SJSA1 (cell line): ENCODE measurements around the gene KRT73. TPM values are rescaled to one million over a fixed set of nuclear protein-coding genes. Genes with fewer than 3 reads are reported as not detected.

Experiments
- DNase-seq, 2 experiments: peaks; one replicate each; pipeline ENCODE4 v3.0.0-alpha.2; 2015 to 2020; ENCODE audit warnings: low spot score in 2 of 2, low read depth in 1 of 2
- H3K27ac ChIP-seq: fragments of 250-450 bp; sonication (Bioruptor Pico); 2 replicates; pipeline ENCODE4 v1.5.1; 2020; ENCODE audit warnings: mild to moderate bottlenecking, moderate library complexity
- H3K27me3 ChIP-seq: fragments of 250-450 bp; sonication (Bioruptor Pico); replicated peaks from 2 replicates; pipeline ENCODE4 v1.5.1; 2020; ENCODE audit warnings: mild to moderate bottlenecking, moderate library complexity
- H3K36me3 ChIP-seq: fragments of 250-450 bp; sonication (Bioruptor Pico); 2 replicates; pipeline ENCODE4 v1.5.1; 2020; ENCODE audit warnings: mild to moderate bottlenecking
- H3K4me1 ChIP-seq: fragments of 250-450 bp; sonication (Bioruptor Pico); replicated peaks from 2 replicates; pipeline ENCODE4 v1.6.1; 2021; ENCODE audit warnings: mild to moderate bottlenecking
- H3K4me3 ChIP-seq: fragments of 250-450 bp; sonication (Bioruptor Pico); 2 replicates; pipeline ENCODE4 v1.5.1; 2020; ENCODE audit warnings: mild to moderate bottlenecking
- H3K9me3 ChIP-seq: fragments of 250-450 bp; sonication (Bioruptor Pico); replicated peaks from 2 replicates; pipeline ENCODE4 v1.5.1; 2020; ENCODE audit warnings: mild to moderate bottlenecking
- total RNA-seq: library from RNA; depleted of rRNA; stranded (reverse); fragments of >200 nt; shearing (Covaris generic); gene quantifications from 2 replicates; pipeline ENCODE4 v1.2.3, GENCODE V29; 2014

The KRT73 gene
- total RNA-seq, 1 experiment from 2014 or later: not detected

DNA sequence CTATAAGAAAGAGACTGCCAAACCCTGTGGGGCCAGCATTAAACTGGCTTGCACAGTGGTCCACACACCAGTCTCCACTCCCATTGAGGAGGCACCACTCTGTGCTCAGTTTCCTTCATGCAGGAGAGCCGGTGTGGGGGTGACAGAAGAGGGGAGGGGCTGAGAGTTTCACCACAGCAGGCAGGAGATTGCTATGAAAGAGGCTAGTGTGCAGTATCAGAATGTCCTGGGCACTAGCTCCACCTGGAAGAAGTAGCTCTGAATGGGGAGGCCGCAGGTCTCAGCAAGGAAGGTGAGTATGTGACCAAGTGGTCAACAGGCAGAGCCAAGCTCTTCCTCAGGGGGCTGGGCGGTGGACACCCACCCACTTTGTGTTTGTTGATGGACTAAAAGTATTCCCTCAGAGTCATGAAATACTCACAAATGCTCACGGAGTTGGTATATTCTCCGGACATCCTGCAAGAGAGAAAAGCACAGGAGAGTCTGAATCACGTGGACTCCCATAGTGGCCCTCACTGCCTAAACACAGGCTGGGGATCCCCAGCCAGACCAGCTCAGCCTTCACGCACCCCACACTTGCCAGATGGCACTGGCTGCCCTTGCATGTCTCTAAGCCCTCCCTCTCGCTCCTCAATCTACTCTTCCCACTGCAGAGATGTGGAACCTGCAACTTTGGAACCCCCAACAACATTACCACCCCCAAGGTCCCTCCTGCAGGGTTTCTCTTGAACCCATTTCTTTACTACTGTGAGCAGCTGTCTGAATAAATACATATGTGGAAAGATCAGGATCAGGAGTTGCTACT is 9.3 kb downstream of the KRT73 start:
- peaks cover 54% of the 10 kb centered on the region for H3K27me3 ChIP-seq
- no peaks in the 10 kb centered on the region for H3K4me1 ChIP-seq
- no peak overlapping the region for H3K4me3 ChIP-seq
- H3K9me3 ChIP-seq: no peaks in the 10 kb centered on the region
- H3K36me3 ChIP-seq: no peaks in the 10 kb centered on the region
- no peak overlapping the region for H3K27ac ChIP-seq
- DNase-seq: peak in 1 of 2 experiments; percentile 31

DNA sequence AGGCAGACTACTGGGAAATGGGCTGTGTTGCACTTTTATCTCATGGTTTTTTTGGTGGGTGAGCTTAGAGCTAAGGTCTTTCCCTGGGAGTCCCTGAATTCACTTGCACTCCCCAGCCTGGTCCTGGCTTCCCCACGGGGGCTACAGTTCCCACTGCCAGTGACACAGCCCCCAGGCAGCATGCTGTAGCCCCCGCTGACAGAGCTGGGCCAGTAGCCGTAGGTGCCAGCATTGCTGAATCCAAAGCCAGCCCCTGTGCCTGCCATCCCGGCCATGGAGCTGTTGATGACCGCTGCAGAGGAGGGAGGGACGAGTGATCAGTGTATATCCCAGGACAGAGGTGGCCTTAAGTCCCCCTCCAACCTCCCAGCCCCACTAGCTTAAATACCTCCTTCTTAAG is 10.2 kb downstream of the KRT73 start:
- DNase-seq: peak in 1 of 2 experiments; percentile 23
- H3K4me1 ChIP-seq: no peaks in the 10 kb centered on the region
- peaks cover 45% of the 10 kb centered on the region for H3K27me3 ChIP-seq
- H3K36me3 ChIP-seq: no peaks in the 10 kb centered on the region
- no peak overlapping the region for H3K4me3 ChIP-seq
- H3K9me3 ChIP-seq: no peaks in the 10 kb centered on the region
- no peak overlapping the region for H3K27ac ChIP-seq

DNA sequence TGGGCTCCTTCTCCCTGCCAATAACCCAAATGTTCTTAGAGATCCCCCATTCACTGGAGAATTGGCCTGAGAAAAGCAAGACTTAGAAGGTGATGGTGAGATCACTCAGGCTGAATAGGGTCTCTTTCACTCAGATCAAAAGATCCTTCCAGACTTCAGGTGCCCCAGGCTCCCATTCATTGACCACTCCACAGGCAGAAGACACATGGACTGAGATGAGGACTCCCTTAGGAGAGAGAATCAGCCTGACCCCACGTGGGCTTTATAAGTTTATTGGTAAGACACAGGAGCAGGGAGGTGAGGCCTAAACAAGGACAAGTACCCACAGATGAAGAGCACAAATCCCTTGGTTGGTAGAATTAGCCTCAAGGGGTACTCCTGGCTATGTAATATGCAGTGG is 11.0 kb downstream of the KRT73 start:
- Histone ChIP-seq H3K27me3 (peaks cover 36% of the 10 kb centered on the region), H3K4me1 (no peaks in the 10 kb centered on the region), H3K9me3 (no peaks in the 10 kb centered on the region), H3K27ac (no peak overlapping the region), H3K4me3 (no peak overlapping the region), H3K36me3 (no peaks in the 10 kb centered on the region)
- peak in 1 of 2 experiments; percentile 22 for DNase-seq

DNA sequence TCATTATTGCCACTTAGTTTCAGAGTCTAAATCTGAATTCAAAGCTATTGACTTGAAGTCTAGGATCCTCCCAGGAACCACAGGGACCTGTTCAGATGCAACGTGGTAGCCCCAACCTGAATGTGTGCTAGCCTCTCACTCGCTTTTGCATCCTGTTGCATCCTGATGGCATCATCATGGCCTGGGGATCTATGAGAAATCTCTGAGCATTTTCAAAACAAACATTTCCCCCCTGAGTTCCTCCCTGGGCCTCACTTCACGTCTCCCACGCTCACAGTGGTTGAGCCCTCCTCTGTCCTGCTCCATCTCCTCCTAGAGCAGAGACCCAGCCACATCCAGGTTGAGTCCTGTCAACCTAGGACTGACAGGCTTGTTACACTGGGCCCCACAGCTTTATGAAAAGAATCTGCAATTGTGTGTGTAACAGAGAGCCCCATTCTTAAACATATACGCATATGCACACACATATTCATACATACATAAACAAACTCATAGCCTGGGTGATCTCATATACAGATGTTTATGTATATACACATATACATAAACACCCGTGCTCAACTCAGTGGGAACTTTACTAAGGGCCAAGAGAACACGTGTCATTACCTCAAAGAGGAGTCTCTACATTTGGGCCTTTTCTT is 11.7 kb downstream of the KRT73 start:
- no peak overlapping the region for H3K4me3 ChIP-seq
- DNase-seq: peak in 1 of 2 experiments; percentile 18
- no peaks in the 10 kb centered on the region for H3K9me3 ChIP-seq
- H3K4me1 ChIP-seq: no peaks in the 10 kb centered on the region
- H3K36me3 ChIP-seq: no peaks in the 10 kb centered on the region
- no peak overlapping the region for H3K27ac ChIP-seq
- H3K27me3 ChIP-seq: peaks cover 35% of the 10 kb centered on the region

DNA sequence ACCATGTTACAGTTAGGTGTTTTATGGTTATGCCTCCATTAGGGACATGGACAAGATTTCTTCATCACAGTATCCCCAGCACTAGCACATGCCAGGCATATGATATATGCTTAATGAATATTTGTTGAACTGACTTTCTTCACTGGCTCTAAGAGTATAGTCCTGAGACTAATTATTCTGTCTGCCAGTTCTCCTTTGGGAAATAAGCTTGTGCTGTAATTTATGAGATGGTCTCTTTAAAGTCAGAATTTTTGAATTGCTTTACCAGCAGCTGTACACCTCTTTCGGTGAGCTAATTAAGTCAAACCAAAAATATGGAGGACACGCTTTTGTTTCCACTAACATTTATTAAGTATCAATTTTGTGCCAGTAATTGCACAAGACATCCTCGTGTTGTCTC is 12.3 kb downstream of the KRT73 start:
- Histone ChIP-seq H3K36me3 (no peaks in the 10 kb centered on the region), H3K27ac (no peak overlapping the region), H3K27me3 (peaks cover 35% of the 10 kb centered on the region), H3K4me3 (no peak overlapping the region), H3K4me1 (no peaks in the 10 kb centered on the region), H3K9me3 (no peaks in the 10 kb centered on the region)
- no peak for DNase-seq

DNA sequence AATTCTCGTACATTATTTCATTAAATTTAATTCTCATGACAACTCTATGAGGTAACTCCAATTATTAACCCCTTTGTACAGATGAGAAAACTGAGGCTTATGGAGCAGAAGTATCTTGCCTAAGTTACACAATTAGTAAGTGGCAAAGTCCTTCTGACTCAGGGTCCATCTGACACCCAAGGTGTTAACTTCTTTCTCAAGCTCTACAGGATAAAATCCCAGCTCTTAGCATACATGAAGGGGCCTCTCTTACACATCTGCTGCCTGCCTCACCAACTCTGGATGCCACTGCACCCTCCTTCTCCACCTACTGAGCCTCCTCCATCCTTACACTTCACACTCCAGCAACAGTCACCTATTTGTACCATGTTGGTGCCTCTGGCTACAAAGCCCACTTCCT is 12.8 kb downstream of the KRT73 start:
- Histone ChIP-seq H3K4me3 (no peak overlapping the region), H3K9me3 (no peaks in the 10 kb centered on the region), H3K4me1 (no peaks in the 10 kb centered on the region), H3K27me3 (peaks cover 31% of the 10 kb centered on the region), H3K27ac (no peak overlapping the region), H3K36me3 (no peaks in the 10 kb centered on the region)
- peak in 1 of 2 experiments; percentile 8 for DNase-seq

DNA sequence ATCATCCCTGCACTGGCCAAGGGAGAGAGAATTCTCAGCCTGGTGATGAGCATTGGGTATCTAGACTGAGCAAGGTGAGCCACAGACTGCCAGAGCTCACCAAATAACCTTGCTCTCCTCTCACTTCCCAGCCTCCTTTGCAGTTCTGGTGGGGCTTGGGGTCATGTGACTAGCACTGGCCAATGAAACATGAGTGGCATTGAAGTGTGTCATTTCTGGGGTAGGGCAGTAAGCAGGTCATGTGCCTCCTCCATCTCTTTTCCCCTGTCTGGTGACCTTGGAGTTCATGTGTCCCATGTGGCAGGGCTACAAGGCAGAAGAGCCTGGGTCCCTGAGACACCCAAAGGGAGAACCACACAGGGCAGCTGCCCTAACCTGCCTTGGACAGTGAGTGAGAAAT is 13.5 kb downstream of the KRT73 start:
- Histone ChIP-seq H3K27me3 (peaks cover 38% of the 10 kb centered on the region), H3K9me3 (no peaks in the 10 kb centered on the region)

DNA sequence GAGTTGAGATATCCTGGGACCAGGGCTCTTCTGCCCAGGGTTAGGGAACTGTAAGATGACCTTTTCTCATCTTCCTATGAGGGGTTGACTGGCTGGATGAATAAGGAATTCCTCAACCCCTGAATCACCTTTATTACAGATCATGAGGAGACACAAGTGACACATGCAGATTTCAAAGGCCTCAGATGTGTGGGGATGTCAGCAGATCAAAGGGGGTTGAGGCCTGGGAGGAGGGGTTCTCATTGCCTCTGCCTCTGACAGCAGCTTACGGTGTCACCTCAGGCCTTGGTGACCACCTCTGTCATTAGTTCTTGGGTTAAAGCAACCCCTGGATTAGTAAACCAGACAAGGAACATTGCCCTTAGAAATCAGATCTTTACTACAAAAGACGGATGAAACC is 15.0 kb downstream of the KRT73 start:
- Histone ChIP-seq H3K9me3 (no peaks in the 10 kb centered on the region), H3K4me3 (no peak overlapping the region), H3K36me3 (no peaks in the 10 kb centered on the region), H3K27me3 (peaks cover 43% of the 10 kb centered on the region), H3K4me1 (no peaks in the 10 kb centered on the region), H3K27ac (no peak overlapping the region)
- DNase-seq: no peak

More for the DNA sequence above, 13.5 kb downstream of the KRT73 start:
- DNase-seq: peak in 1 of 2 experiments; percentile 24
- no peak overlapping the region for H3K4me3 ChIP-seq
- H3K4me1 ChIP-seq: no peaks in the 10 kb centered on the region
- no peaks in the 10 kb centered on the region for H3K36me3 ChIP-seq
- H3K27ac ChIP-seq: no peak overlapping the region

DNA sequence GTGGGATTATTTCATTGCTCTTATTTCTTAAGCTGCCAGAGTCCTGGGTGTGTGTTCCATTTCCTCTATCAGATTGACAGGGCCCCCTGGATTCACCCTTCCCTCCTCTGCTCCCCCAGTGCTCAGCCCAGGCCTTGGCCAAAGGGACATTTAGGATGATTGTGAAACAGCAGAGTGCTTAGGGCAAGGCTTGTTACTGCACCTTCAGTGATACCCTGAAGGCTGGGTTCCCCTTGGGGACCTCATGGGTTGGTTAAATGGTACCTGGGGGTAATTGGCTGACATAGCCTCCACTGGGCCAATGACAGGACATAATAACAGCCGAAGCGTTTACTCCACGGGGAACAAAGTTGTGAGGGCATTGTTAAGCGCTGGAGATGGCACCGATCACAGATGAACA is 15.8 kb downstream of the KRT73 start:
- H3K27ac ChIP-seq: no peak overlapping the region
- H3K4me3 ChIP-seq: no peak overlapping the region
- no peaks in the 10 kb centered on the region for H3K9me3 ChIP-seq
- H3K27me3 ChIP-seq: peaks cover 44% of the 10 kb centered on the region
- no peaks in the 10 kb centered on the region for H3K36me3 ChIP-seq
- H3K4me1 ChIP-seq: no peaks in the 10 kb centered on the region
- peak in 1 of 2 experiments; percentile 15 for DNase-seq

DNA sequence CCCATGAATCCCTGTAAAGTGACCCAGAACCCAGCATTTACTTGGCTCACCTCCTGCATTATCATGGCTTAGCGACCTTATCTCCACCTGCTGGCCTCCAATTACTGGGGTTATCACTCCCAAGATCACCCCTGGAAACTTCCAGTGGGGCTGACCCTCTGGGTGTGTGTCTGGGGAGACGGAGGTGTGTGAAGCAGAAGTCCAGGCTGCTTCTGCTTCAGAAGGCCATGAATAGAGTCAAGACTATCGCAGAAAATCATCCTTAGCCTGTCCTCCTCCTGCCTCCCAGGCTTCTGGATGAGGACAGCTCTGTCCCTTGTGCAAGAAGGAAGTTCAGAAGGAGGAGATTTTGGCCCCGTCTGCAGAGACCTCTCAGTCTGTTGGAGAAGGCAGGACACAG is 16.7 kb downstream of the KRT73 start:
- H3K36me3 ChIP-seq: no peaks in the 10 kb centered on the region
- H3K27ac ChIP-seq: no peak overlapping the region
- no peaks in the 10 kb centered on the region for H3K4me1 ChIP-seq
- H3K27me3 ChIP-seq: peaks cover 53% of the 10 kb centered on the region
- H3K4me3 ChIP-seq: no peak overlapping the region
- peak in 1 of 2 experiments; percentile 9 for DNase-seq
- no peaks in the 10 kb centered on the region for H3K9me3 ChIP-seq

DNA sequence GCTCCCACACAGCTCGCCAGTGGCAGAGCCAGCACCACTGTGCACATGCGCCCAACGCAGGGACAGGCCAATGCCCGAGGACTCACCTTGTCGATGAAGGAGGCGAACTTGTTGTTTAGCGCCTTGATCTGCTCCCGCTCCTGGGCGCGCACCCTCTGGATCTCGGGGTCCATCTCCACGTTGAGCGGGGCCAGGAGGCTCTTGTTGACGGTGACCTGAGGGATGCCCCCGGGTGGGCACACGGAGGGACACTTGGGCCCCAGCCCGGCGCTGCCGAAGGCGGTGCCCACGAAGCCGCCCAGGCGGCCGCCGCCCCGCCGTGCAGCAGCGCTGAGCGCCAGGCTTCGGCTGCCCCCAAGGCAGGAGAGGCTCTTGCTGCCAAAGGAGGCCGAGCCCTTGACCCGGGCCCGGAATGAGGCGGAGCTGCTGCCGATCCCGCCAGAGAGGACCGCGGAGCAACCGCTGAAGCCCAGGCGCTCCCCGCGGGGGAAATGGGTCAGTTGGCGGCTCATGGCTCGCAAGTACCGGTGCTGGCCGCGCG is 17.3 kb downstream of the KRT73 start, which contains the start of gene KRT72:
Gene KRT72, minus strand, starts transcription at position 523 of the 541 bp plus-strand sequence. Its CDS starts 11 bp downstream, at position 512.
- peak in 1 of 2 experiments; percentile 37 for DNase-seq
- Histone ChIP-seq H3K4me1 (no peaks in the 10 kb centered on the region), H3K27me3 (peaks cover 55% of the 10 kb centered on the region), H3K4me3 (no peak within 1 kb of the TSS), H3K36me3 (no peaks in the 10 kb centered on the region), H3K9me3 (no peaks in the 10 kb centered on the region), H3K27ac (no peak within 1 kb of the TSS)

DNA sequence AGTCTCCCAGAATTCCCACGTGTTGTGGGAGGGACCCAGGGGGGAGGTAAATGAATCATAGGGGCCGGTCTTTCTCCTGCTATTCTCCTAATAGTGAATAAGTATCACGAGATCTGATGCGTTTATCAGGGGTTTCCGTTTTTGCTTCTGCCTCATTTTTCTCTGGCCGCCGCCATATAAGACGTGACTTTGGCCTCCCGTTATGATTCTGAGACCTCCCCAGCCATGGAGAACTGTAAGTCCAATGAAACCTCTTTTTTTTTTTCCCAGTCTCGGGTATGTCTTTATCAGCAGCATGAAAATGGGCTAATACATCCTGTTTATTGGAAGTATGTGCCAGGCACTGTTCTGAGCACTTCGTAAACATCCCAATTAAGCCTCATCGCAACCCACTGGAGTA is 17.9 kb downstream of the KRT73 start:
- DNase-seq: peak in 1 of 2 experiments; percentile 8
- H3K9me3 ChIP-seq: no peaks in the 10 kb centered on the region
- H3K4me3 ChIP-seq: no peak overlapping the region
- H3K4me1 ChIP-seq: no peaks in the 10 kb centered on the region
- no peak overlapping the region for H3K27ac ChIP-seq
- H3K27me3 ChIP-seq: peaks cover 56% of the 10 kb centered on the region
- no peaks in the 10 kb centered on the region for H3K36me3 ChIP-seq

DNA sequence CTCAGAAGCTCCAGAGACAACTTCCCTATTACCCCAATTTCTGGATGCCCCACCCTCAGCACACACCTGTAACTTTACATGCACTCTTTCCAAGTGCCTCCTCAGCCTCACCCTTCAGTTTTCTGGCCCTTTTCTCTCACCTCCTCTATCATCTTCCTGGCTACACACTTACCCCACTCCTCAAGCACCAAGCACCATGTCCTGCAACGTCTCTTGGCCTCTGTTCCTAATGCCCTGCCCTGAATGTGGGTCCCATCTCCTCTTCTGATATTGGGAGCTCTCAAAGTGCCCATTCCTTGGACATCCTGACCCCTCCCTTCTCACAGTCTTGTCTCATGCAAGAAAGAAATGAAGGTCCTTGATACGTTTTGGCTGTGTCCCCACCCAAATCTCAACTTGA is 18.3 kb downstream of the KRT73 start:
- Histone ChIP-seq H3K27ac (no peak overlapping the region), H3K9me3 (no peaks in the 10 kb centered on the region), H3K4me3 (no peak overlapping the region), H3K4me1 (no peaks in the 10 kb centered on the region), H3K27me3 (peaks cover 58% of the 10 kb centered on the region), H3K36me3 (no peaks in the 10 kb centered on the region)
- DNase-seq: peak in 1 of 2 experiments; percentile 8

DNA sequence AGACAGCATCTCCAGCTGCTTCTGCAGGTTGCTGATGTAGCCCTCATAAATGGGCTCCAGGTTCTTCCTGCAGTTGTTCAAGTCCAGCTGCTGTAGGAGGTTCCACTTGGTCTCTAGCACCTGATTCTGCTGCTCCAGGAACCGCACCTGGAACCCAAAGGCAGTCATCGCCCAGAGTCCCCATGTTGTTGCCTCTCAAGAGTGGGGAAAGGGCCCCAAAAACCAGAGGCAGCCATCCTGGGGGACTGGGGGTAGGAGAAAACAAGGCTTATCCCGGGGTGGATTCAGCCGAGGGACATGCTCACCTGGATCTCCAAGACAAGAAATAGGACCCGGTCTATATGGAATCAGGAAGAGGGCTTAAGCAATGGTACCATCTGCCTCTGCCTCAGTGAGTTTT is 19.4 kb downstream of the KRT73 start:
- no peak for DNase-seq
- H3K27me3 ChIP-seq: peaks cover 58% of the 10 kb centered on the region
- H3K4me1 ChIP-seq: no peaks in the 10 kb centered on the region

More for the DNA sequence above, 19.4 kb downstream of the KRT73 start:
- no peak overlapping the region for H3K27ac ChIP-seq
- H3K36me3 ChIP-seq: no peaks in the 10 kb centered on the region
- H3K9me3 ChIP-seq: no peaks in the 10 kb centered on the region
- no peak overlapping the region for H3K4me3 ChIP-seq
